ENCODE results near the gene NSUN2. TPM values are rescaled to one million over a fixed set of nuclear protein-coding genes. Genes with fewer than 3 reads are reported as not detected.

NSUN2 gene
- total RNA-seq, 4 donors from 2014 or later: 38.9 to 51.2 (median 50.6) TPM

GRCh38 chr5:6568889-6569288 lies 64.0 kb downstream of the NSUN2 start:
- Histone ChIP-seq H3K27ac (no peak overlapping the region), H3K27me3 (no peaks in the 10 kb centered on the region), H3K9me3 (no peaks in the 10 kb centered on the region), H3K4me1 (no peaks in the 10 kb centered on the region), H3K36me3 (no peaks in the 10 kb centered on the region), H3K4me3 (no peak overlapping the region)
- intact Hi-C loops (cut with DNase I; ENCODE audit: low total_unique reads): no loop called here
- TF ChIP-seq CTCF (IDR thresholded peaks at IDR 0.05): no peak
- TF ChIP-seq POLR2A (IDR thresholded peaks at IDR 0.05): no peak
- DNase-seq: no peak

- Histone ChIP-seq H3K27me3 (no peaks in the 10 kb centered on the region), H3K4me3 (no peak overlapping the region), H3K9me3 (no peaks in the 10 kb centered on the region), H3K36me3 (no peaks in the 10 kb centered on the region), H3K27ac (no peak overlapping the region), H3K4me1 (no peaks in the 10 kb centered on the region)
- DNase-seq: no peak
- intact Hi-C loops (cut with DNase I; ENCODE audit: low total_unique reads): no loop called here
- no peak for TF ChIP-seq CTCF (IDR thresholded peaks at IDR 0.05)
- TF ChIP-seq POLR2A (IDR thresholded peaks at IDR 0.05): no peak
Measured at GRCh38 chr5:6568383-6568782, 64.5 kb downstream of the NSUN2 start.

GRCh38 chr5:6567835-6568234 lies 65.0 kb downstream of the NSUN2 start:
- DNase-seq: no peak
- Histone ChIP-seq H3K4me1 (no peaks in the 10 kb centered on the region), H3K27ac (no peak overlapping the region), H3K27me3 (no peaks in the 10 kb centered on the region), H3K9me3 (no peaks in the 10 kb centered on the region), H3K4me3 (no peak overlapping the region), H3K36me3 (no peaks in the 10 kb centered on the region)
- intact Hi-C loops (cut with DNase I; ENCODE audit: low total_unique reads): no loop called here
- TF ChIP-seq CTCF (IDR thresholded peaks at IDR 0.05): no peak
- no peak for TF ChIP-seq POLR2A (IDR thresholded peaks at IDR 0.05)

- Histone ChIP-seq H3K27me3 (no peaks in the 10 kb centered on the region), H3K27ac (no peak overlapping the region), H3K9me3 (no peaks in the 10 kb centered on the region), H3K4me3 (no peak overlapping the region), H3K36me3 (no peaks in the 10 kb centered on the region), H3K4me1 (no peaks in the 10 kb centered on the region)
- no peak for DNase-seq
- intact Hi-C loops (cut with DNase I; ENCODE audit: low total_unique reads): no loop called here
- no peak for TF ChIP-seq CTCF (IDR thresholded peaks at IDR 0.05)
- no peak for TF ChIP-seq POLR2A (IDR thresholded peaks at IDR 0.05)
Measured at GRCh38 chr5:6567068-6567467, 65.8 kb downstream of the NSUN2 start.

GRCh38 chr5:6565492-6565891 lies 67.4 kb downstream of the NSUN2 start:
- Histone ChIP-seq H3K27me3 (no peaks in the 10 kb centered on the region), H3K9me3 (no peaks in the 10 kb centered on the region), H3K27ac (no peak overlapping the region), H3K36me3 (no peaks in the 10 kb centered on the region), H3K4me3 (no peak overlapping the region), H3K4me1 (no peaks in the 10 kb centered on the region)
- no peak for DNase-seq
- intact Hi-C loops (cut with DNase I; ENCODE audit: low total_unique reads): no loop called here
- TF ChIP-seq POLR2A (IDR thresholded peaks at IDR 0.05): no peak

Data from uterus (tissue), 4 donors.